Measurements from ENCODE around the gene OXSR1.
"Not testable (repeated sequence)": the region's sequence is repeated elsewhere in the genome, so short reads cannot be mapped to it uniquely, and the experiment has no call there.

Gene OXSR1

GRCh38 chr3:38146504-38146903 is 18.8 kb upstream of the OXSR1 start:
- no peak for DNase-seq

GRCh38 chr3:38147421-38147820 is 17.9 kb upstream of the OXSR1 start:
- DNase-seq: no peak

GRCh38 chr3:38148311-38148882 is 16.9 kb upstream of the OXSR1 start:
- DNase-seq: no peak

- no peak for DNase-seq
These were observed 15.6 kb upstream of the OXSR1 start for GRCh38 chr3:38149708-38150107.

GRCh38 chr3:38150780-38151528 is 14.4 kb upstream of the OXSR1 start:
- no peak for DNase-seq

- no peak for DNase-seq
These were observed 13.6 kb upstream of the OXSR1 start for GRCh38 chr3:38151667-38152265.

GRCh38 chr3:38152609-38153008 is 12.7 kb upstream of the OXSR1 start:
- no peak for DNase-seq

- no peak for DNase-seq
These were observed 12.1 kb upstream of the OXSR1 start for GRCh38 chr3:38153221-38153620.

- no peak for DNase-seq
These were observed 11.3 kb upstream of the OXSR1 start for GRCh38 chr3:38154033-38154494.

- no peak for DNase-seq
These were observed 10.6 kb upstream of the OXSR1 start for GRCh38 chr3:38154625-38155255.

- DNase-seq: no peak
These were observed 9.5 kb upstream of the OXSR1 start for GRCh38 chr3:38155825-38156224.

GRCh38 chr3:38157117-38157516 is 8.2 kb upstream of the OXSR1 start:
- no peak for DNase-seq

- DNase-seq: no peak
These were observed 7.7 kb upstream of the OXSR1 start for GRCh38 chr3:38157595-38157994.

- no peak for DNase-seq
These were observed 6.9 kb upstream of the OXSR1 start for GRCh38 chr3:38158472-38158871.

- DNase-seq: not testable (repeated sequence)
These were observed 4.6 kb upstream of the OXSR1 start for GRCh38 chr3:38160704-38161103.

GRCh38 chr3:38163117-38163840 is 2.1 kb upstream of the OXSR1 start:
- no peak for DNase-seq

GRCh38 chr3:38163841-38164642 is 1.3 kb upstream of the OXSR1 start:
- DNase-seq: no peak

GRCh38 chr3:38164643-38164951 is 740 bp upstream of the OXSR1 start:
- no peak for DNase-seq

- peak; percentile 55 for DNase-seq
These were observed 518 bp downstream of the OXSR1 start for GRCh38 chr3:38165722-38166387.

GRCh38 chr3:38167591-38167990 is 2.3 kb downstream of the OXSR1 start:
- no peak for DNase-seq

- DNase-seq: no peak
These were observed 3.1 kb downstream of the OXSR1 start for GRCh38 chr3:38168151-38169026.
